Neural cell (in vitro differentiated cells): ENCODE results near the gene OTOF. TPM values are rescaled to one million over a fixed set of nuclear protein-coding genes. Genes with fewer than 3 reads are reported as not detected.

Source experiments
- H2AFZ ChIP-seq: fragments of 200-600, 300-800 bp; sonication (generic), shearing (Covaris generic); 2 replicates; pipeline ENCODE4 v1.6.0; 2014; ENCODE audit warnings: low read depth, mild to moderate bottlenecking, antibody characterized with exemption, low read length, moderate library complexity
- H3F3A ChIP-seq: fragments of 200-600 bp; shearing (Covaris generic); 2 replicates; pipeline ENCODE4 v1.6.1; 2016; ENCODE audit warnings: mild to moderate bottlenecking, moderate library complexity, mixed read lengths, antibody characterized with exemption, low read length; ENCODE audit not compliant: insufficient read depth, poor library complexity, severe bottlenecking
- H3K27ac ChIP-seq: fragments of 200-600, 300-800 bp; sonication (generic), shearing (Covaris generic); 2 replicates; pipeline ENCODE4 v1.5.1; 2014; ENCODE audit warnings: mild to moderate bottlenecking, low read length, moderate library complexity
- H3K27me3 ChIP-seq: fragments of 300-800, 200-600 bp; sonication (generic), shearing (Covaris generic); 2 replicates; pipeline ENCODE4 v1.6.0; 2014; ENCODE audit warnings: mild to moderate bottlenecking, low read depth, low read length, moderate library complexity; ENCODE audit not compliant: insufficient read depth
- H3K36me3 ChIP-seq: fragments of 300-800, 200-600 bp; sonication (generic), shearing (Covaris generic); 2 replicates; pipeline ENCODE4 v1.5.1; 2014; ENCODE audit warnings: mild to moderate bottlenecking, antibody characterized with exemption, low read length, moderate library complexity; ENCODE audit not compliant: insufficient read depth
- H3K4me2 ChIP-seq: fragments of 300-800, 200-600 bp; sonication (generic), shearing (Covaris generic); 2 replicates; pipeline ENCODE4 v1.6.0; 2014; ENCODE audit warnings: mild to moderate bottlenecking, low read length
- H3K4me3 ChIP-seq: fragments of 300-800, 200-600 bp; sonication (generic), shearing (Covaris generic); 2 replicates; pipeline ENCODE4 v1.5.1; 2014; ENCODE audit warnings: mild to moderate bottlenecking, low read length, moderate library complexity
- H3K79me2 ChIP-seq: fragments of 200-600 bp; shearing (Covaris generic); replicated peaks from 2 replicates; pipeline ENCODE4 v1.6.0; 2014; ENCODE audit warnings: mild to moderate bottlenecking, low read length, moderate library complexity; ENCODE audit not compliant: insufficient read depth
- H3K9ac ChIP-seq: fragments of 300-800, 200-600 bp; sonication (generic), shearing (Covaris generic); 2 replicates; pipeline ENCODE4 v1.6.1; 2016; ENCODE audit warnings: mild to moderate bottlenecking, low read length, mixed read lengths
- H3K9me2 ChIP-seq: fragments of 200-600 bp; shearing (Covaris generic); 2 replicates; pipeline ENCODE4 v1.6.1; 2016; ENCODE audit warnings: mild to moderate bottlenecking, low read length, mixed read lengths; ENCODE audit not compliant: insufficient read depth
- H3K9me3 ChIP-seq: fragments of 200-600, 300-800 bp; sonication (generic), shearing (Covaris generic); 2 replicates; pipeline ENCODE4 v1.6.1; 2016; ENCODE audit warnings: mild to moderate bottlenecking, mixed run types, low read length, moderate library complexity, mixed read lengths
- H4K20me1 ChIP-seq: fragments of 200-600 bp; shearing (Covaris generic); 2 replicates; pipeline ENCODE4 v1.6.1; 2016; ENCODE audit warnings: mild to moderate bottlenecking, mixed run types; ENCODE audit not compliant: insufficient read depth
- CTCF ChIP-seq: fragments of 450-650 bp; IDR thresholded peaks from 2 replicates; pipeline ENCODE4 v1.5.1; 2014; ENCODE audit warnings: antibody characterized with exemption, mild to moderate bottlenecking, moderate library complexity; ENCODE audit not compliant: poor library complexity, severe bottlenecking
- EP300 ChIP-seq: fragments of 450-650 bp; conservative IDR thresholded peaks from 2 replicates; pipeline ENCODE4 v1.6.1; 2014; ENCODE audit warnings: antibody characterized with exemption, mild to moderate bottlenecking, moderate library complexity; ENCODE audit not compliant: poor library complexity, severe bottlenecking
- EZH2 ChIP-seq: fragments of 200-600, 300-800 bp; shearing (Covaris generic), sonication (generic); IDR thresholded peaks from 2 replicates; pipeline ENCODE4 v1.6.1; 2014; ENCODE audit warnings: antibody characterized with exemption, low read length, borderline replicate concordance, mild to moderate bottlenecking; ENCODE audit not compliant: insufficient read depth, poor library complexity, severe bottlenecking
- MXI1 ChIP-seq: fragments of 450-650 bp; conservative IDR thresholded peaks from 2 replicates; pipeline ENCODE4 v1.6.1; 2014; ENCODE audit warnings: antibody characterized with exemption, mild to moderate bottlenecking; ENCODE audit not compliant: poor library complexity, severe bottlenecking
- POLR2AphosphoS5 ChIP-seq: IDR thresholded peaks from 2 replicates; pipeline ENCODE4 v1.6.1; 2012
- RAD21 ChIP-seq: fragments of 450-650 bp; conservative IDR thresholded peaks from 2 replicates; pipeline ENCODE4 v1.6.1; 2014; ENCODE audit warnings: antibody characterized with exemption, mild to moderate bottlenecking, moderate library complexity
- SMC3 ChIP-seq: fragments of 450-650 bp; conservative IDR thresholded peaks from 2 replicates; pipeline ENCODE4 v1.6.1; 2014; ENCODE audit warnings: antibody characterized with exemption, mild to moderate bottlenecking, moderate library complexity; ENCODE audit not compliant: poor library complexity
- TAF1 ChIP-seq: IDR thresholded peaks from 2 replicates; pipeline ENCODE4 v1.6.1; 2012; ENCODE audit warnings: low read depth
- polyA plus RNA-seq: library from polyadenylated mRNA; depleted of rRNA; stranded (reverse); fragments of >200 nt; gene quantifications from 2 replicates; pipeline ENCODE4 v1.2.3, GENCODE V29; 2014
- TF ChIP-seq, protein P1 (sequence below): IDR thresholded peaks from 2 replicates; pipeline ENCODE4 v1.6.1; 2012; ENCODE audit warnings: borderline replicate concordance

Gene OTOF
- polyA plus RNA-seq, 1 donor from 2014 or later: not detected

DNA sequence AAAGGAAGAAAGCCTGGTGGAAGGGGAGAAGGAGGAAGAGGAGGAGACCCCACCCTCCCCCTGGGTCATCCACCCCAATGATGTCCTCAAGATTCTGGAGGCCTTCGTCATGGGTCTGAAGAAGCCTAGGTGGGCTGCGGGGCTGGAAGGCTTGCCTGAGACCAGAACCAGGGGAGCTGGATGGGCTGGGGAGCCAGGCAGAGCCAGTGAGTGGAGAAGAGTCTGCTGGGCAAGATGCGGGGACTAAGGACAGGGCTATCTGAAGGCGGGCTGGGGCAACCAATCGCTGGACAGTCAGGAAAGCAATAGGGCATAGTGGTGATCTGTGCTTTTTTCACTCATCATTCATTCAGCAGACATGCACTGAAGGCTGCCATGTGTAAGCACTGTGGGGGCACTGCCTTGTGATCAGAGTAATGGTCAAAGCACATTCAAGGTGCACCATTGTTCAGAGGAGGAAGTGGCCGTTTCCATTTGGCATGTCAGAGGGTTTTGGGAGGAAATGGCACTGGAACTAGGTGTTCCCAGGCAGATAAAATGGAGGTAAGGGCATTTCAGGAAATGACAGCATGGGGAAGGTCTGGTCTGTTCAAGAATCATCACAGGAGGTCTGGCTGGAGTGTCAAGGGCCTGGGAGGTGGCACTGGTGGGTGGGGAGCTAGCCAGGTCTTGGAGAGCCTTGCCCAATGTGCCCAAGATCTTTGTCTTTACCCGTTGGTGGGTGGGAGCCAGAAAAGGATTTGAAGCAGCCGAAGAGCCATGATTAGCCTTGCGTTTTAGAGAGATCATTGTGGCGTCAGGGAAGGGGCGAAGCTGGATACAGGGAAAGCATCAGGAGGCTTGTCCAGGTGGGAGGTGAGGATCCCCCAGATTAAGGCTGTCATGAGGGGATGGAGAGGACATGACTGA is 24.2 kb downstream of the OTOF start:
- H4K20me1 ChIP-seq: no peaks in the 10 kb centered on the region
- no peaks in the 10 kb centered on the region for H3K36me3 ChIP-seq
- H3F3A ChIP-seq: no peaks in the 10 kb centered on the region
- no peaks in the 10 kb centered on the region for H3K9me2 ChIP-seq
- no peaks in the 10 kb centered on the region for H3K9me3 ChIP-seq
- H3K4me2 ChIP-seq: no peak overlapping the region
- H3K9ac ChIP-seq: no peak overlapping the region
- H3K79me2 ChIP-seq: no peaks in the 10 kb centered on the region
- H3K27me3 ChIP-seq: no peaks in the 10 kb centered on the region
- TF ChIP-seq MXI1: no peak
- no peak for TF ChIP-seq TAF1
- TF ChIP-seq POLR2AphosphoS5: no peak
- TF ChIP-seq EP300: no peak
- no peak for TF ChIP-seq CTCF
- TF ChIP-seq EZH2: no peak
- TF ChIP-seq RAD21: no peak
- TF ChIP-seq SMC3: no peak
- TF ChIP-seq, protein P1, sequence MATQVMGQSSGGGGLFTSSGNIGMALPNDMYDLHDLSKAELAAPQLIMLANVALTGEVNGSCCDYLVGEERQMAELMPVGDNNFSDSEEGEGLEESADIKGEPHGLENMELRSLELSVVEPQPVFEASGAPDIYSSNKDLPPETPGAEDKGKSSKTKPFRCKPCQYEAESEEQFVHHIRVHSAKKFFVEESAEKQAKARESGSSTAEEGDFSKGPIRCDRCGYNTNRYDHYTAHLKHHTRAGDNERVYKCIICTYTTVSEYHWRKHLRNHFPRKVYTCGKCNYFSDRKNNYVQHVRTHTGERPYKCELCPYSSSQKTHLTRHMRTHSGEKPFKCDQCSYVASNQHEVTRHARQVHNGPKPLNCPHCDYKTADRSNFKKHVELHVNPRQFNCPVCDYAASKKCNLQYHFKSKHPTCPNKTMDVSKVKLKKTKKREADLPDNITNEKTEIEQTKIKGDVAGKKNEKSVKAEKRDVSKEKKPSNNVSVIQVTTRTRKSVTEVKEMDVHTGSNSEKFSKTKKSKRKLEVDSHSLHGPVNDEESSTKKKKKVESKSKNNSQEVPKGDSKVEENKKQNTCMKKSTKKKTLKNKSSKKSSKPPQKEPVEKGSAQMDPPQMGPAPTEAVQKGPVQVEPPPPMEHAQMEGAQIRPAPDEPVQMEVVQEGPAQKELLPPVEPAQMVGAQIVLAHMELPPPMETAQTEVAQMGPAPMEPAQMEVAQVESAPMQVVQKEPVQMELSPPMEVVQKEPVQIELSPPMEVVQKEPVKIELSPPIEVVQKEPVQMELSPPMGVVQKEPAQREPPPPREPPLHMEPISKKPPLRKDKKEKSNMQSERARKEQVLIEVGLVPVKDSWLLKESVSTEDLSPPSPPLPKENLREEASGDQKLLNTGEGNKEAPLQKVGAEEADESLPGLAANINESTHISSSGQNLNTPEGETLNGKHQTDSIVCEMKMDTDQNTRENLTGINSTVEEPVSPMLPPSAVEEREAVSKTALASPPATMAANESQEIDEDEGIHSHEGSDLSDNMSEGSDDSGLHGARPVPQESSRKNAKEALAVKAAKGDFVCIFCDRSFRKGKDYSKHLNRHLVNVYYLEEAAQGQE: no peak
- H3K27ac ChIP-seq: no peak overlapping the region
- H2AFZ ChIP-seq: no peak overlapping the region
- H3K4me3 ChIP-seq: no peak overlapping the region

DNA sequence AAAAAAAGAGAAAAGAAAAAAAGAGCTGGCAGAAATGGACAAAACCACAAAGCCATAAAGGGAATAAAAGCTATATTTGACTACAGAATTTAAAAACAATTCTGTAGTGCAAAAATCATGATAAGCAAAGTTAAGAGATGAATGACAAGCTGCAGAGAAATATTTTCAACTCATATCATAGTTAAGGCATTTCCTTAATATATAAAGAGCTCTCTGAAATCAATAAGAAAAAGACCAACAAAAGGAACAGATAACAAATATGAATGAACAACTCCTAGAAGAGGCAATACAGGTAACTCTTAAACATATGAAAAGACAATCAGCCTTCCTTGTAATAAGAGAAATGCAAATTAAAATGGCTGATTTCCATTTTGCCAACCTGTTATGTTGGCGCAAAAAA is 26.2 kb downstream of the OTOF start:
- Histone ChIP-seq H2AFZ (no peak overlapping the region), H3K27ac (no peak overlapping the region), H3K9ac (no peak overlapping the region), H3K9me2 (no peaks in the 10 kb centered on the region), H3K27me3 (no peaks in the 10 kb centered on the region), H3K79me2 (no peaks in the 10 kb centered on the region), H3F3A (no peaks in the 10 kb centered on the region), H3K4me3 (no peak overlapping the region), H3K4me2 (no peak overlapping the region), H3K9me3 (no peaks in the 10 kb centered on the region), H4K20me1 (no peaks in the 10 kb centered on the region), H3K36me3 (no peaks in the 10 kb centered on the region)
- TF ChIP-seq EZH2 (no peak), TAF1 (no peak), SMC3 (no peak), RAD21 (no peak), CTCF (no peak)
